ENCODE data around the gene BARX2. TPM values are rescaled to one million over a fixed set of nuclear protein-coding genes. Genes with fewer than 3 reads are reported as not detected.

BARX2 gene
- total RNA-seq, 1 donor from 2014 or later = 0.40 TPM

DNA sequence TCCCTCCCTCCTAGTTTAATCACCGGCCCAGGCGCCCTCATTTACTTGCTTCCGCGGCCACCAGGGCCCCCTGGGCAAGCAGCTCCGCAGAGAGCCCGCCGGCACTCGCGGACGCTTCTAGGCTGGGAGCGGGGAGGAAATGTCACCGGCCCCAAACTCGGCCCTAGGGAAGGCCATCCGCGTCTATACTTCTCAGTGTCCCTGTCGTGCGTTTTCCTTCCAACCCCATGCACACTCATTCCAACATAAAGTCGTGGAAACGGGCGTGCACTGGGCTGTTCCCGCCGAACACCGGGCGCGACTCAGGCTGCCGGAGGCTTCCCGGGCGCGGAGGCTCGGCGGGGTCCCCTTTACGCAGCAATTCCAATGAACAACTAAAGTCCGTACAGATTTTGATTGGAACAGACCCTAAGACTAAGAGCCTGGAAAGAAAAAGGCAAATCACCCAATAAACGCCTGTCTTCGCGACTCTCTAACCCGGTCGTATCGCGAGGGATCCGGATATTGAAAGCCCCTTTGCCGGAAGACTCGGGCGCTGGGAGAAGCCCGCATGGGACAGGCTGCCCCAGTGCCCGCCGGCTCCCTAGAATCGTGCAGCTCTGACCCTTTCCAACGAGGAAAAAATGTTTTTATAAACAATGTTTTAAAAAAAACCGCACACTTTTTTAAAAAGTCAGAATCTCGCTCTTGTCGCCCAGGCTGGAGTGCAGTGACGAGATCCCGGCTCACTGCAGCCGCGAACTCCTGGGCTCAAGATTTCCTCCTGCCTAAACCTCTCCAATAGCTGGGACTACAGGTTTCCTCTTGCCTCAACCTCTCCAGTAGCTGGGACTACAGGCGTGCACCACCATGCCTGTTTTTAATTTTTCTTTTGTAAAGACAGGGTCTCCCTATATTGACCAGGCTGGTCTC, 1.3 kb upstream of the BARX2 start:
- peak overlapping the region; percentile 68 for H3K4me3 ChIP-seq (ENCODE audit: low read depth, low read length)
- DNase-seq (ENCODE audit: low read depth) = no peak
- TF ChIP-seq, protein P1, sequence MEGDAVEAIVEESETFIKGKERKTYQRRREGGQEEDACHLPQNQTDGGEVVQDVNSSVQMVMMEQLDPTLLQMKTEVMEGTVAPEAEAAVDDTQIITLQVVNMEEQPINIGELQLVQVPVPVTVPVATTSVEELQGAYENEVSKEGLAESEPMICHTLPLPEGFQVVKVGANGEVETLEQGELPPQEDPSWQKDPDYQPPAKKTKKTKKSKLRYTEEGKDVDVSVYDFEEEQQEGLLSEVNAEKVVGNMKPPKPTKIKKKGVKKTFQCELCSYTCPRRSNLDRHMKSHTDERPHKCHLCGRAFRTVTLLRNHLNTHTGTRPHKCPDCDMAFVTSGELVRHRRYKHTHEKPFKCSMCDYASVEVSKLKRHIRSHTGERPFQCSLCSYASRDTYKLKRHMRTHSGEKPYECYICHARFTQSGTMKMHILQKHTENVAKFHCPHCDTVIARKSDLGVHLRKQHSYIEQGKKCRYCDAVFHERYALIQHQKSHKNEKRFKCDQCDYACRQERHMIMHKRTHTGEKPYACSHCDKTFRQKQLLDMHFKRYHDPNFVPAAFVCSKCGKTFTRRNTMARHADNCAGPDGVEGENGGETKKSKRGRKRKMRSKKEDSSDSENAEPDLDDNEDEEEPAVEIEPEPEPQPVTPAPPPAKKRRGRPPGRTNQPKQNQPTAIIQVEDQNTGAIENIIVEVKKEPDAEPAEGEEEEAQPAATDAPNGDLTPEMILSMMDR (conservative IDR thresholded peaks at IDR 0.05; ENCODE audit: low read depth, low read length) = no peak

DNA sequence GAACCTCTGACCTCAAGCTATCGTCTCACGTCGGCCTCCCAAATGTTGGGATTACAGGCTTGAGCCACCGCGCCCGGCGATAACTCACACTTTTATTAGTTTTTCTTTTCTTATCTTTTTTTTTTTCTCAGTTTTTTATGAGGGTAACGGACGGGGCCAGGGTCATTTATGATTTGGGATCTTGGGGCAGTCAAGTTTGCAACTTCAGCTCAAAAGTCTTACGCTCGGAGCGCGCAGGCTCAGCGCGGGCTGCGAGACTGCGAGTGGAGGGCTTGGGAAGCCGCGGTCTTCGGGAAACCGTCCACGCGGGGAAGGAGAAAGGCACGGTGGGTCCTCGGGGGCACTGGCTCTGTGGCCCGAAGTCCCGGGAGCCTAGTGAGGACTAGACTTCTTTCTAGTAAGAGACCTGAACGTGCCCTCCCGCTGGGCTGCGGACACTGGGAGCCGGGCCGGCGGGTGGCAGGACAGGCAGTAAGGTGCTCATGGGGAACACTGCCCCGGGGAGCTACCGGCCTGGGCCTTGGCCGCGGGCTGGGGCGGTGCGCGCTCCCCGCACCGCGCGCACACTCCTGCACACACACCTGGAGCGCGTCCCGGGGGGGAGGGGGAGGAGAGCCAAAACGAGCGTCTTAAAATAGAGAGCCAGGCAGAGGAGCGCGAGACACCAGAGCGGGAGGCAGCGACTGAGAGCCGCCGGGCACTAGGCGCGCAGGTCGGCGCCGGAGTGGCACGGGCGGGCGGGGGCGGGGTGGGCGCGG, 476 bp upstream of the BARX2 start:
- no peak for DNase-seq (ENCODE audit: low read depth)
- TF ChIP-seq, protein P1 (conservative IDR thresholded peaks at IDR 0.05; ENCODE audit: low read depth, low read length) = no peak
- peak overlapping the region; percentile 68 for H3K4me3 ChIP-seq (ENCODE audit: low read depth, low read length)

DNA sequence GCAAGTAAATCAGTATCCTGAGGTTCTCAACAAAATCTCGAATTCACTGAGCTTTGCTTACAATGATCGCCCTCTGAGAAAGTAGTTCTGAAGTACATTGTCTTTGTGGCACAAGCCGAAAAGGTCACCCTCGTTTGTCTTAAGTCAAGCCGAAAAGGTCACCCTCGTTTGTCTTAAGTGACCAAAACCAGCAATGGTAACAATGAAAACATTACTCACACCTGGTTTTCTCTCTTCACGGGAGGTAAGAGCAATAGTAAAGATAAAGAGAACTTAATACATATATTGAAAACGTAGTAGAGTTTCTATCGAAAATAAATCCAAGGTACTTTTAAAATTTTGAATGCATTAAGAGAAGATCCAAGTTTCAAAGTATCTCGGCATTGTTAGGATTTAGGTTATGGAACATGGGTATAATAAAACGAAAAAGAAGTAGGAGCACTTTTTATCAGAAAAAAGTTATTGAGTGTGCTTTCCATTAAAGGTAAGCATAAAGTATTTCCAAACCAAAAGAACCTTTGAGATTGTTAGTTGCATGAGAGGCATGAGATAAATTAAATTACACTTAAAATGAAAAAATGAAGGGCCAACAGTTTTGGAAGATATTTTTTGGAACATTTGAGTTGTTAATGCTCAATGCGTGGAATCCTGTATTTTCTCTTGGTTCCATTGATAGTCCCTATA, 1.2 kb downstream of the BARX2 start:
- TF ChIP-seq, protein P1 (conservative IDR thresholded peaks at IDR 0.05; ENCODE audit: low read depth, low read length) = no peak
- H3K4me3 ChIP-seq (ENCODE audit: low read depth, low read length) = peak overlapping the region; percentile 68

DNA sequence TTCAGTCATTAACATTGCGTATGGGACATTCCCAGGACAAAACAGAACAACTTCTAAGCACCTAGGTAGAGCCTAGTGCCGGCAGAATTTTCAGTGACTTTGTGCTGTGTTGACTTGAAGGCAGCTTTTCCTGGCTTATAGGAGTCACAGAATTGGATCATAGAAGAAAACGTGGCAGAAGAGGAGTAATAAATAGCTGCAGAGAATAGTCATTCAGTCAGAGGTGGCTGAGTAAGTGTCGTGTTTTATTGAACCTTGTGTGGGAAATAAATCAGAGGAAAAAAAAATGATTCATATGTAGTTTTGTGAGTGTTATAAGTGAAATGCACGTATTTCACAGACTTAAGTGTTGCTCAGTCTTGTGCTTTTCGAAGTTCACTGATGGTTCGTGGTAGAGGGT, 2.1 kb downstream of the BARX2 start:
- peak overlapping the region; percentile 7 for H3K4me3 ChIP-seq (ENCODE audit: low read depth, low read length)
- DNase-seq (ENCODE audit: low read depth) = no peak
- TF ChIP-seq, protein P1 (conservative IDR thresholded peaks at IDR 0.05; ENCODE audit: low read depth, low read length) = no peak

More for the DNA sequence above, 1.2 kb downstream of the BARX2 start:
- DNase-seq (ENCODE audit: low read depth) = no peak

DNA sequence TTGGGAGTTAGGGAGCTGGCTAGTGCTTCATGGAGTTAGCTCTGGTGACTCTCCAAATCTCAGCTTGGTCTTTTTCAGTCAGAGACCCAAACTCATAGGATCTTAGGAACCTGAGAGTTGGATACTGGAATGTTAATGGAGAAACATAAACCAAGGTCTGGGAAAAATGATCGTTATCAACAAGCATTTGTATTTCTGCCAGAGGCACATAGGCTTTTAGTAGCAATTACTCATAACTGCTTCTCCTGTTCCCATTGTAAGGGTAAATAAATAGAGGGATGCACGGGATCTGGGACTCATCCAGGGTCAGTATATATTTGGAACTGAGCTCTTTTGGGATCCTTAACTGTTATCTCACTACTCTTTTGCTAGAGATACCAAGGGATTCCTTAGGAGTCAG, 4.8 kb downstream of the BARX2 start:
- no peak for DNase-seq (ENCODE audit: low read depth)
- no peak overlapping the region for H3K4me3 ChIP-seq (ENCODE audit: low read depth, low read length)
- TF ChIP-seq, protein P1 (conservative IDR thresholded peaks at IDR 0.05; ENCODE audit: low read depth, low read length) = no peak

DNA sequence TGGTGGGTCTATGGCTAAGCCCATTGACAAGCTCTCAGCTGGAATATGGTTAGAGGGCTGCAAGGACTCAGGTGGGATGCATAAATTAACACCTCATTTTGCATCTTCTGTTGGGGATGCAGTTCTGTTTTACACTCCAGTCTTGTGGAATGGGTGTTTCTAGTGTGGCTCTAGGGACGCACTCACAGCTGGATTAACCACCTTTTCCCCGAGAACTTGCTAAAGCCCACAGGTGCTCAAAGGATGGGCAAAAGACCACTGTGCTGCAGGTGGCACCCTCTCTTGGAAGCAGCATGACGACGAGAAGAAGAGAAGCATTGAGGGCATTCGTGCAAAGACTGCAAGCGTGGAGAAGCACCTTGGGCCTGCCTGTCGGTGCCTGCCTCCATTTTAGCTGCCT, 6.9 kb downstream of the BARX2 start:
- TF ChIP-seq, protein P1 (conservative IDR thresholded peaks at IDR 0.05; ENCODE audit: low read depth, low read length) = no peak
- no peak for DNase-seq (ENCODE audit: low read depth)
- H3K4me3 ChIP-seq (ENCODE audit: low read depth, low read length) = no peak overlapping the region

Data from epithelial cell of proximal tubule (primary cell).